ENCODE measurements around the gene CALML4.
"Not testable (repeated sequence)": the region's sequence is repeated elsewhere in the genome, so short reads cannot be mapped to it uniquely, and the experiment has no call there.

Gene CALML4

DNA sequence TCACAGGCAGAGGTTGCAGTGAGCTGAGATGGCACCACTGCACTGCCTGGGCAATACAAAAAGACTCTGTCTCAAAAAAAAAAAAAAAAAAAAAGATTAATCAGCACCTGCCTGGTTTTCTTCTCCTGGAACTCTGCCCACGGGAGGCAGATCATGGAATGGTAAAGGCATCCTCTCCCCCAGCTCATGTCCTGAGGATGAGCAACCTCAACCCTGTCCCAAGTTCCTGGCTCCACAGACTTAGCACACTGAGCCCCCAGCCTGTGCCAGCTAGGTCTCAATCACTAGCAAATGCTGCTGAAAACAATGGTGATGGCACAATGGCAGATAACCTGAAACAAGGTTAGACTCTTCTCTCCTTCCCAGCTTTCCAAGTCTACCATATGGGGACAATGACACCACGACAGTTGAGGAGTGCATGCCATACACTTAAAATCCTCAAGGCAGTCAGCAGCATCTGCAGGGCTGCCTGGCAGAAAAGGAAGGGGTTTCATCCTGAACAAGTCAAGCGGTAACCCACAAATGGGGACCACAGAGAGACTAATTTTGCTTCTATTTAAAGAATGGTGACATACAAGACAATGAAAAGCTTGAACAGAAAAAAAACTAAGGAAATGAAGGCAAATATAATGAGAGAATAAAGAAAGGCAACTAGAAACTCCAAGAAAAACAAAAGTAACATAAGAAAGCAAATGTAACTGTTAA, 19.6 kb upstream of the CALML4 start:
- peak; percentile 10 for DNase-seq

DNA sequence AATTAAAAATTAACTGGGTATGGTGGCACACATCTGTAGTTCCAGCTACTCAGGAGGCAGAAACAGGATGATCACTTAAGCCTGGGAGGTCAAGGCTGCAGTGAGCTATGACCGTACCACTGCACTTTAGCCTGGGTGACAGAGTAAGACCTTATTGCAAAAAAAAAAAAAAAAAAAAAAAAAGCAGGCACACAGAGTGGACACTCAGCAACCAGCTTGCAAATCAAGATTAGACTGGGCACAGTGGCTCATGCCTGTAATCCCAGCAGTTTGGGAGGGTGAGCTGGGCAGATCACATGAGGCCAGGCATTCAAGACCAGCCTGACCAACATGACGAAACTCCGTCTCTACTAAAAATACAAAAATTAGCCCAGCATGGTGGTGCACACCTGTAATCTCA, 19.0 kb upstream of the CALML4 start:
- DNase-seq, result no peak

DNA sequence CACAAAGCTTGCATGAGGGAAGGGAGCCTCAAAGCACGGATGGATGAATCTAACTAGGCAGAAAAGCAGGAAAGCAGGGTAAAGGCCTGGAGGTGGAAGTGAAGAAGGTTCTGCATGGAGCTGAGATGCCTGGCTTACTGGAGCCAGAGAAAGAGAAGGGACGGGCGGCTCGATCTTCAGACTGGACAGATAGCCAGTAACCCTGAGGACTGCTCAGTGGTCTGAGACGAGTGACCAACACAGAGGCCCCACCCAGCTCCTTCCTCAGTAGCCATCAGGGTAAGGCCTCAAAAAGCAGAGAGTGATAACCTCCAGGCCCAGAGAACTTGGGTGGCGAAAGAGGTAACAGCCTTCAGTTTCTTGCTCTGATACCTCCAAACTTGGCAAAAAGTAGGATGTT, 18.0 kb upstream of the CALML4 start:
- DNase-seq, result no peak

DNA sequence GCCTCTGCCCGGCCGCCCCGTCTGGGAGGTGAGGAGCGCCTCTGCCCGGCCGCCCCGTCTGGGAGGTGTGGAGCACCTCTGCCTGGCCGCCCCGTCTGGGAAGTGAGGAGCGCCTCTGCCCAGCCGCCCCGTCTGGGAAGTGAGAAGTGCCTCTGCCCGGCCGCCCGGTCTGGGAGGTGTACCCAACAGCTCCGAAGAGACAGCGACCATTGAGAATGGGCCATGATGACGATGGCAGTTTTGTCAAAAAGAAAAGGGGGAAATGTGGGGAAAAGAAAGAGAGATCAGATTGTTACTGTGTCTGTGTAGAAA, 17.3 kb upstream of the CALML4 start:
- not testable (repeated sequence) for DNase-seq

DNA sequence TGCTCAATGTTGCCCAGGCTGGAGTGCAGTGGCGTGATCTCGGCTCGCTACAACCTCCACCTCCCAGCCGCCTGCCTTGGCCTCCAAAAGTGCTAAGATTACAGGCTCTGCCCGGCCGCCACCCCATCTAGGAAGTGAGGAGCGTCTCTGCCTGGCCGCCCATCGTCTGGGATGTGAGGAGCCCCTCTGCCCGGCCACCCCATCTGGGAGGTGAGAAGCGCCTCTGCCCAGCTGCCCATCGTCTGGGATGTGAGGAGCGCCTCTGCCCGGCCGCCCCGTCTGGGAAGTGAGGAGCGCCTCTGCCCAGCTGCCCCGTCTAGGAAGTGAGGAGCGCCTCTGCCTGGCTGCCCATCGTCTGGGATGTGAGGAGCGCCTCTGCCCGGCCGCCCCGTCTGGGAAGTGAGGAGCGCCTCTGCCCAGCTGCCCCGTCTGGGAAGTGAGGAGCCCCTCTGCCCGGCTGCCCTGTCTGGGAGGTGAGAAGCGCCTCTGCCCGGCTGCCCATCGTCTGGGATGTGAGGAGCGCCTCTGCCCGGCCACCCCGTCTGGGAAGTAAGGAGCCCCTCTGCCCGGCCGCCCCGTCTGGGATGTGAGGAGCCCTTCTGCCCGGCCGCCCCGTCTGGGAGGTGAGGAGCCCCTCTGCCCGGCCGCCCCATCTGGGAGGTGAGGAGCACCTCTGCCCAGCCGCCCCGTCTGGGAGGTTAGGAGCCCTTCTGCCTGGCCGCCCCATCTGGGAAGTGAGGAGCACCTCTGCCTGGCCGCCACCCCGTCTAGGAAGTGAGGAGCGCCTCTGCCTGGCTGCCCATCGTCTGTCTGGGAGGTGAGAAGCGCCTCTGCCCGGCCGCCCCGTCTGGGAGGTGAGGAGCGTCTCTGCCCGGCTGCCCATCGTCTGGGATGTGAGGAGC, 16.6 kb upstream of the CALML4 start:
- DNase-seq, result not testable (repeated sequence)

DNA sequence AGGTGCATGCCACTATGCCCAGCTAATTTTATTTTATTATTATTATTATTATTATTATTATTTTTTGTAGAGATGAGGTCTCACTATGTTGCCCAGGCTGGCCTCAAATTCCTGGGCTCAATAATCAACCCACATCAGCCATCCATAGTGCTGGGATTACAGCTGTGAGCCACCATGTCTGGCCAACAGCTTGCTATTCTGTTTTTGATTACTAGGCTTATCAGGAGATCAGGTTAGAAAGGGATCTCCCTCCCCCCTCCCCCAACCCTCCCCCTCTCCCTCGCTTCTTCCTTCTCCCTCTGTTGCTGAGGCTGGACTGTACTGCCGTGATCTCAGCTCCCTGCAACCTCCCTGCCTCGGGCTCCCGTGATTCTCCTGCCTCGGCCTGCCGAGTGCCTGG, 15.8 kb upstream of the CALML4 start:
- no peak for DNase-seq

DNA sequence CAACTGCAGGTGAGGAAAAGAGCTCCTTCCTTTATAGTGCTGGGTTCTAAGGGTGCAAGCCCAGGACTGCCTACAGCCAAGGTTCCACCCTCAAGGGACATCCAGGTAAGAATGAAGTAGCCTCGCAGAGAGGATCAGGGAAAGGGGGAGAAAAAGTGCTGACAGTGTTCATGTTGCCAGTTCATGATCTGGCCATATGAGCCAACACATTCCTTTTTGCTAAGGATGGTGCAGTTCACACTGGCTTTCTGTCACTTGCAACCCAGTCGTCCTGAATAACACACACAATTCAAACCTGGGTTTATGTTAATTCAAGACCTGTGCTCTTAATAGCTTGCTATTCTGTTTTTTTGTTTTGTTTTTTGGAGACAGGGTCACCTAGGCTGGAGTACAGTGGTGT, 15.4 kb upstream of the CALML4 start:
- DNase-seq, result no peak

DNA sequence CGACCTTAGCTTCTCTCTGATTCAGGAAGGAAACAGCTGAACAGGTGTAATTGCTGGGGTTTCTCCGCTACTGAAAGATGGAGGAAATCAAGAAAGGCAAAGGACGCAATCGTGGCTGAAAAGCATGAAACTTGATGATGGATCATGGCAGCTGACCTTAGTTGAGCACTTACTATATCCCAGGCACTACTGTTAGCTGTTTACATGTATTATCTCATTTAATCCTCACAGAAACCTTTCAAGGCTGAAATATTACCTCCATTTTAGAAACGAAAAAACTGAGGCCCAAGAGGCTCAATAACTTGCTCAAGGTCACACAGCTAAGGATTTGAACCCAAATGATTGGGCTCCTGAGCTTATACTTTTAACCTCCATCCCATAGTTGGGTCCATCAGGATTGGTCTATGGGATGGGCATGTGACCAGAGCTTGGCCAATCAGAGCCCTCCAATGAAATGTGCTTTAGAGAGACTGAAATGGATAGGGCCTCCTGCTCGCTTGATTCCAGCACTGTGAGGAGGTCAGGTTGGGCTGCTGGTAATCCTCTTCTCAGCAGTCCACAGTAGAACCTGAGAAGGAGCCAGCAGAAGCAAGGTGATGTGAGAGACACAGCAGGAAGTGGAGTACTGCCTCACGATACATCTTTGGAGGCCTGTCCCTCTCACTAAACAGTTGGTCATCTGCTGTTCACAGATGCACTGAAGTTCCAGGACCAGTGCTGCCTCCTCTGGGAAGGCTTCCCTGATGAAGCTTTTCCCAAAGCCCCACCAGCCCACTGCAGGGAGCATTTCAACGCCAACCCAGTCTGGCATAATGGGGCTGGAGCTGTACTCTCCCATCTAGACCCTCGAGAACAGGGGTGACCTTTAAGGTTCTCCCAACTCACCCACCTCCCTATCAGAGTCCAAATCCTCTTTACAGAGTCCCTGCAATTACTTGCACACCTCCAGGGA, 14.0 kb upstream of the CALML4 start:
- no peak for DNase-seq

DNA sequence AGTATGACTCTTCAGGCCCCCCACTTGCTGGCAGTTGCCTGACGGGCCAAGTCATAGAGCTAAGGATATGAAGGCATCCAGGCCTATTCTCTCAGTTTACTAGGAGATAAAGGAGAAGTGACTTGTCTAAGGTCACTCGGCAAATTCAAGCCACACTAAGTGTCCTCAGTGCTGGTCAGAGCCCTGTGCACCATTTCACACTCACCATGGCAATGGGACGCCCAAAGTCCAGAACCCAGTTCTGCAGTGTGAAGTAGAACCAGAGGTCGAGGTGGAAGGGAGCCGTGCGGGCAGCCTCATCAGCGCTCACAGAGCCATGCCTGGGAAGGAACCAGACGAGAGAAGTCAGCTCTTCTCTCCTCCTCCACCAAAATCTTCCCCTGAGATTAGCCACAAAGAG, 13.2 kb upstream of the CALML4 start:
- no peak for DNase-seq

DNA sequence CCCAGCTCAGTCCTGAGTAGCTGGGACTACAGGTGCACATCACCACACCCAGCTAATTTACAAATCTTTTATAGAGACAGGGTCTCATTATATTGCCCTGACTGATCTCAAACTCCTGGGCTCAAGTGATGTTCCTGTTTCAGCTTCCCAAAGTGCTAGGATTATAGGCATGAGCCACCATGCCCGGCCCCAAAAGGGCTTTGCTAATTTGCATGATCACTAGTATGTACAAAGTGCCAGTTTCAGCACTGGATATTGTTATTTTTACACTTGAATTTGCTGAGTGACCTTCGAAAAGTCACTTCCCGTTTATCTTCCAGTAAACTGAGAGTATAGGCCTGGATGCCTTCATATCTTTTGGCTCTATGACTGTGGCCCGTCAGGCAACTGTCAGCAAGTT, 12.2 kb upstream of the CALML4 start:
- no peak for DNase-seq

DNA sequence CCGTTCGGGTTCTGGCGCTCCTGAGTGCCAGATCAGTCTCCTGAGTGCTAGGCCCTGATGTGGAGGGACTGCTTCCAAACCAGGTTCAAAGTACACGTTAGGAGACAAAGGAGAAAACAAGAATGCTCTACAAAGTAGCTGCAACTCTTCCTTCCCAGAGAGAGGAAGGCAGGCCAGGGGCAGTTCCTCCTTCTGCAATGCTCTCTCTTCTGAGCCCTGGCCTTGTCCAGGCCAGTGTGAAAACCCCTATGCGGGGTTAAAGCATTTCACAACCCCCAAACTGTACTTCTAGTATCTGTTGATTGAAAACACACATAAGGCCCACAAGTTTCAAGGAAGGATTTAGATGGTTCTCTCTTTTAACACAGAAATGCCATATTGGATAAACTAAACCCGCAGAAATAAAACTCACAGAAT, 9.7 kb upstream of the CALML4 start:
- no peak for DNase-seq

DNA sequence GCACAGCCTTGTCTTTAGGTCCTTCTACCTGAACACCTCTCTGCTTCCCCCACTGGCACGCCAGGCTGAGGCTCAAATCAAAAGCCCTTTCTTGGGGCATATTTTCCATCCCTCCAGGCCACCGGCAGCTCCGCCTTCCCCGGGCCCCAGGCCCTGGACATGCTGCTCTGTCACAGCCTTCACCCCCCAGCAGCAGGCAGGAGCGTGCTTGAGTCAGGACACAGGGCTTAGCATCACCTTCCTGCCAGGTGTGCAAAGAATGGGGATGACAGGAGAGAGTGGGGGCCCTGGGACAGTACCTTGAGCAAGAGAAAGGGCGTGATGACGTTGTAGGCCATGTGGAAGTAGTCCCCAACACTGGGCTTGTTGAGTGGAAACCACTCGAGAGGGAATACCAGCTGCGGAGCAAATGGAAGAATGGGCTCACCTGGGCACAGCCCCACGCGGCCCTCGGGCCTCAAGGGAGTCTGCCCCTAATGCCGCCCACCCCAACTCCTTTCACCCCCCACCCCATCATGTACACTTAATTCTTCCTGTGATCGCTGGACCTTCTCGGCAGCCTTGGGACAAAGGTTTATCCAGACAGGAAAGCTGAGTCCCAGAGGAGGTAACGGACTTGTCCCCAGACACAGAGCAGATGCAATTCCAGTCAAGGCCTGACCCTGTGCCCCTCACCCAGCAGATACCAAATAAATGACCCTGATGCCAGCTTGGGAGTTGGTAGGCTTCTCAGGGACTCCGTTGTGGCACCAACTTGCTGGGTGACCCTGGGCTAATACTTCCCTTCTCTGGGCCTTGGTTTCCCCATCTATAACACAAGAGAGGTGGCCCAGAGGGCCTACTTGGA, 9.1 kb upstream of the CALML4 start:
- DNase-seq, result no peak

DNA sequence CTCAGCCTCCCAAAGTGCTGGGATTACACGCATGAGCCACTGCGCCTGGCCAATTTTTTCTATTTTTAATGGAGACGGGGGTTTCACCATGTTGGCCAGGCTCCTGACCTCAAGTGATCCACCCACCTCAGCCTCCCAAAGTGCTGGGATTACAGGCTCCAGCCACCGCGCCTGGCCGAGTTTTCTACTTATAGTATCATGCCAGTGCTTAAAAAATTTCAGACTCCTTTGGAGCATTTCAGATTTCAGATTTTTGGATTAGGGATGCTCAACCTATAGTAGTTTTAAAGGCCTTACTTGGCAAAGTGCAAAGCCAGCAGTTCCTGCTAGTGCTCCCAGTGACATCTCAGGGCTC, 8.3 kb upstream of the CALML4 start:
- not testable (repeated sequence) for DNase-seq

DNA sequence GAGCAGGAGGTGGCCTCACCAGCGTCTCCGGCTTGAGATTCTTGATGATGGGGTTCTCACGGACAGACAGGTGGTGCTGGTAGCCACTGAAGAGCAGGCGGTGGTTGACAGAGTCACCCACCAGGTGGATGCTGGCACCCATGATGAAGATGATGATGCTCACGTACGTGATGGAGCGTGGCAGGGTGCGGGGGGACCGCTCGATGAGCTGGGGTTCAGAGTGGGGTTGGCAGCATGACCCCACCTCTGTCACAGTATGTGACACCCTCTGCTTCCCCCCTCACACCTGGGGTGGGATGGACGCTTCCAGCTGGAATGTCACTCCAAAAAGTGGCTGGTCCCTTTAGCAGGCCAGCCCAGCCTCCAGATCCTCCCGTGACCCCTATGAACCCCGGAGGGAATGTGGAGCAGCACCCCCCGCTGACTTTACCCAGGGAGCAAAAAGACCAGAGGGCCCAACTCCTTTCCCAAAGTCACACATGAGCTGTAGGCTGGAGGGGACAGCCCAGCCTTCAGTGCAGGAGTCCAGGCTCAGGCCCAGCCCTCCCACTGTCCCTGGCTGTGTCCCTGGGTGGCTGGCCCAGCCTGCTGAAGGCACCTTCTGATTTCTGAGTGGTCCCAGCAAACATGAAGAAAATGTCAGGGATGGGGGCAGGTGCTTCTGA, 6.7 kb upstream of the CALML4 start:
- DNase-seq, result no peak

DNA sequence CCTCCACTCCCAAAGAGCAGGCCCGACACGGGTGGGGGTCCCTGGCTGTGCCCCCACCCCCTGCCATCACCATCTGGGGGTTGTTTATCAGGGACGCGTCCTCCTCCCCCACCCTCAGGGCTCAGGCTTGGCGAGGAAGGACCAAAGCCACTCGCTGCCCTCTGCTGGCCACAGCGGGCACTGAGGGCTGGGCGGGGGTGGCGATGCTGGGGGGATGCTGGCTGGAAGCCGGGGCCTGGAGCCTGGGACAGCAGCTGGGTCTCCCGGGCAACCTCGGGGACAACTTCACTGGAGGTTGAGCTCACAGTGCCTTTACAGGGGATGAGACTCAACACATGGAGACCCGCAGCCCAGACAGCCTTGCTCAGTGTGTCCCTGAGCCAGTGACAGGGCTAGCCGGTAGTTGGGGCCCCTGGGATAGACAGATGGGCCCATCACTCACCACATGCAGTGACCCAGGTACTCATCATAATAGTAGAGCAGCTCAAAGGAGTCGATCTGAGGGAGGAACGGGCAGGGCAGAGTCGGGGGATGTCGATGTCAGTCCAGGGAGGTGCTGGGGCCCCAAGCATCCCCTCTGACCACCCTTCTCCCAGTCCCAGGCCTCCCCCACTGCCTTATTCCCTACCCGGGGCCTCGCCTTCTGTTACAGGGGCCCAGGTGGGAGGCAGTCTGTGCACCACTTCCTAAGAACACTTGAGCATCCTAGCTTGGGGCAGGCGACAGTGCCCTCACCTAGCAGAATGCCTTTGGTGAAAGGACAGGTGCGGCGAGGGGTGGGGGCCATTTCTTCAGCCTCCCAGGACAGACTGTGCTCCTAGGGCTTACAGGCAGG, 5.9 kb upstream of the CALML4 start:
- peak; percentile 32 for DNase-seq

DNA sequence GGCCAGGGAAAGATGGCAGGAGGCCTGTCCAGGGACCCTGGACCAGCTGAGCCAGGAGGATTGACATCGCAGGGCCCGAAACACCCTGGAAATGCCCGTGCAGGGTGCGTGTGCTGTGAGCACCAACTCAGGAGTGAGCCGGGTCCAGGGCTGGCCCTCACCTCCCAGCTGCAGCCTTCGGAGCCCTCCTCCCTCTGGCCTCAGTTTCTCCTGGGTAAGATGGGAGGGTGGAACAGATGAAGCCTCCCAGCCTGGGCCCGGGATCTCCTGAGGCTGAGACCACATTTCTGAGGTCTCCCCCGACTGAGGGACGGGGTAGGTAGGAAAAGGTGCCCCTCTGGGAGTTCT, 5.3 kb upstream of the CALML4 start:
- no peak for DNase-seq

DNA sequence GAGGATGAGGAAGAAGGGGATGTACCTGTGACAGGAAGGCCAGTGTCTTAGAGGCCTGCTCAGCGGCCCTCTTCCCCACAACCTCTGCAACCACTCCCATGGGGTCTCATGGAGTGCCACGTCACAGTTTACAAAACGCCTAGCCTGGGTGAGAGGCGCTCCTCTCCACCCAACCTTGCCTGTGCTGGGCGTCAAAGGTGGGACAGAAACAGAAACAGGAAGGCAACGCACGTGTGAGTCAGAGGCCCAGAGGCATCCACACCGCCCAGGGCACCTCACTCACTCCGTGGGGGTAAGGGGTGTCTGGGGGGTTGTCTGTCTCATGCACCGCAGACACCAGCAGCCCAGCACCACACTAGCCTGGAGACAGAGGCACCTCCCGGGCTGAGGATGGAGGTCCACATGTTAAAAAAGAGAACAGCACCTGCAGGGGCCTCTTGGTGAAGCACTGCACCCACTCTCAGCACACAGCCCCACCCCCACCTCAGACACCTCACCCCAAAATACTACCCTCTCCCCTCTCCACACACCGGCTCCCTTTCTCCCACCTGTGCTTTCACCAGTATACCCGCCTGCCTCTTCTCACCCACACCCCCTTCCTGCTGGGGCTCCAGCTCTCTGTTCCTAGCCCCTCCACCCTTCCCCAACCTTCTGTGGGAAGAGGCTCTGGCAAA, 4.7 kb upstream of the CALML4 start:
- no peak for DNase-seq

DNA sequence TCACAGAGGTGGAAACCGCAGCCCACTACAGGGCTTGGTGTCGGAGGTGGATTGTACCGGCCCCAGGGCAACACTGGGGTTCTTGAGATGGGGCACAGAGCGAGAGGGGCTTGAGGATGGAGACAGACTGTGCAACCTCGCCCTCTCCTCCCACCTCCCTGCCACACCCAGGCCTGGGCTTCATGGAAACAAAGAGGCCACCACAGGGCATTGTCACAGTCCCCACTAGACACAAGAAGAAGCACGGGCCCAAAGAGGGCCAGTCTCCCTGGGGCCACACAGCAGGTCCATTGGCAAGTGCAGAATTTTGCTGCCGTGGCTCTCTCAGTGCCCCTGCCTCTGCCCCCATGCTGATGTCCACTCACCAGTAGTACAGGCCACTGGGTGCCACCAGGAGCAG, 4.1 kb upstream of the CALML4 start:
- no peak for DNase-seq

DNA sequence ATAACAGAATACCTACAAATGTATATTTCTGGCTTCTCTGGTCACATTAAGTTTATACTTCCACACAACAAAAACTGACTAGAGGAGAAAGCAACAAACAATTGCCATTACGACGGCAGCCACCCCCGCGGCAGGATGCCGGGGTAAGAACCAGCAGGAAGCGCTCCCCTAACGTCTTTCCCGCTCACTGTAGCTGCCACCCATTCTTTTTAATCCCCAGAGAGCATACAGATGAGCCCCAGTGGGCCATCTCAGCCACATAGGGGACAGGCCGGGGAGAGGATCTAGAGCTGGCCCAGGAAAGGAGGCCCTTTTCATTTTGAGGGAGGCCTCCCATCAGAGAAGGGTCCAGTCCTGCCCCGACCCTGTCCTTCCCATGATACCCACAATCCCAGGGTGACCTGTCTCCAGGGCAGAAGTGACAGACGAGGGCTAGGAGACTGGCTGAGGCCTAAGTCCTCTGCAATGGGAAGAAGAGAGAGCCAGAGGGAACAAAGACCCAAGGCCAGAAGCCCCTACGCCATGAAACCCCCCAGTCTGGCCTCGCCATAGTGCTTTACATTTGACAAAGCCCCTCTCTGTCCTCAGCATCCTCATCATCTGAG, 3.6 kb upstream of the CALML4 start:
- DNase-seq, result no peak

DNA sequence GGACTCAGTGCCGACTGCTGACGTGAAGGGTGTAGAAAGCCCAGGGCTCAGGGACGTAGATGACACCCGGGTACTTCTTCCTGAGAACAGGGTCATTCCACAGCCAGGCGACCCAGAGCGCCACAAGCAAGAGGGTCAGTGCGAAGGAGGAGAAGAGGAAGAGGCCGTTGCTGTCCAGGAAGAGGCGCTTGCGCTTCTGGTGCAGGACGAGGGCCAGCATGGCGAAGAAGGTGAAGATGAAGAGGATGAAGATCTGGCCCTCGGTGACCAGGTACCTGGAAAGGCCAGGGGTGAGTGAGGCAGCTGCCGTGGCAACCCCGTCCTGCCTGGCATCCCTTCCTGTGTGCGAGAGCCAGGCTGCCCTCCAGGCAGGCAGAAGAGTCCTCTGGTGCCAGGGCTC, 3.0 kb upstream of the CALML4 start:
- DNase-seq, result no peak

Measured in hematopoietic multipotent progenitor cell treated with erythropoietin and hydrocortisone succinate and interleukin-3 and kit ligand, for 8 days (in vitro differentiated cells).